ENCODE results near the gene ARL6IP1.
A peak's percentile ranks its signal among the peaks of the same experiment; 100 is the strongest.
"Not testable (repeated sequence)": the region's sequence is repeated elsewhere in the genome, so short reads cannot be mapped to it uniquely, and the experiment has no call there.

ARL6IP1 gene

DNA sequence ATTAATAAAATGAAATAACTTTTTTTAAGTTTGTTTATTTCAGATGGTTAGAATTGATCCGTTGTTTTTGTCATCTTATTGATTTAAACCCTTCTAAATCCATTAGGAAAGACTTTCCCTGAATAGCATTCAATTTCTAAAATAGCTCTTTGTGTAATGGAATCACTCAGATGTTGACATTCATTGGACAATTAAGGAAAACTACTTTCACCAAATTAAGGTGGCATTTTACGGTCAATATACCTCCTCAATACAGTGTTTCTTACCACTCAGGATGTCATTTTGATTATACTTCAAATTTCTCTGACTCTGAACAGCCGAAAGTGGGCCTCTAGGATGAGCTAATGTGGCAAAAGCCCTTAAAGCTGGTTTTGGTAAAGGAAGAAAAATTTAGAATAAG lies 1.8 kb downstream of the ARL6IP1 start:
- DNase-seq (ENCODE audit: low read depth): no peak

DNA sequence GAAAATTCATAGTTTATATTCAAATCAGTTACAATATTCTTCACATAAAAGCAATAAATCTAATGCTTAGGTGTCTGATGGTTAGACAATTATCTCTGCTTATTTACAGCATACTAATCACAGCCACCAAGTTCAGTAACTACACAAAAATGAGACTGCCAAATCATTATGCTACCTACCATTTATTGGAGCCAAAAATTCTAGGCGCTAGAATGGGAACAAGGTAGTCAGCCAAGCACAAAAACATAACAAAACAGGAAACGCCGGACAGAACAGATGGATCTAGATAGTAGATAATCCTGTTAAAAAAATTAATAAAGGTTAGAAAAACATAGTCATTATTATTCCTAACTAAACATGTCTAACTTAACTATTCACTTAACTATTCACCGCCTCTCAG lies 3.6 kb downstream of the ARL6IP1 start:
- no peak for DNase-seq (ENCODE audit: low read depth)

DNA sequence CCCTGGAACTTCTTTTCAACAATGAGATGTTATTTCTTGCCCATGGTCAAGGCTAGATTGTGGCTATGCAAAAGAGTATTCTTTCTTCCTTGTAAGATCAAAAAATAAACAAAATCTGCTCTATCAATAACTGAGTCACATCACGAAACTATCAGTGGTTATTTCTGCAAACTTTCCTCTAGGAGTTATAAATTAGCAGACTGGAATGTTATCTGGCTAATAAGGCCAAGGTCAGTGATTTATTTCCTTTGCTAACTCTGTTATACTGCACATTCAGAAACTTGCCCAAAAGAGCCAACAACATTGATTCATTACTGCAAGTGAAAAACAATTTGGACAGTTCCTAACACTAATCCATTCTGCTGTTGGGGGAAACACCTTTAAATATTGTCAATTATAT lies 5.0 kb downstream of the ARL6IP1 start:
- no peak for DNase-seq (ENCODE audit: low read depth)

DNA sequence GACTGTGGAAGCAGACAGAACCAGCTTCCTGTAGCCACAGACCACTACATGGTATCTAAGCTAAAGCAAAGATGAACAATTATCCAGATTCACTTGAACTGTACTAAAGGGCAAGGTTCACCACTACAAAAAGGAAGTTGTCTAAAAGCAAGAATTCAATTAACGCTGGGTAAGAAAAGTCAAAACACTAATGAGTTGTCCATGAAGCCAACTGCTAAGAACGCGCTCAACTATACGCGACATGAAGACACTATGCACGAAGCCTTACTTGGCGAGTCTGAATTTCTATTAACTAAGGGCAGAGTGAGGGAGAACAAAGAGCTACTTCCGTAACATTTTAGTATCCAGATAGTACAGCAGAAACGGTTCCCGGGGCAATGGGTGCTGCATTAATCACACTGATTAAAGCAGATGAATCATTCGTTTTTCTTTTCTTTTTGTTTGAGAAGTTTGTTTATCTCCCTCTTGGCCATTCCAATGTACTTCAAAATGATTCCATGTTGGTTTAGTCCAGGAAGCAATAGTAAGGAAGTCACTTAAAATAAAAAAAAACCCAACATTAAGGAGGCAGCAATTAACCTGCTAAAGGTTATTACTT lies 8.4 kb downstream of the ARL6IP1 start:
- no peak for DNase-seq (ENCODE audit: low read depth)

DNA sequence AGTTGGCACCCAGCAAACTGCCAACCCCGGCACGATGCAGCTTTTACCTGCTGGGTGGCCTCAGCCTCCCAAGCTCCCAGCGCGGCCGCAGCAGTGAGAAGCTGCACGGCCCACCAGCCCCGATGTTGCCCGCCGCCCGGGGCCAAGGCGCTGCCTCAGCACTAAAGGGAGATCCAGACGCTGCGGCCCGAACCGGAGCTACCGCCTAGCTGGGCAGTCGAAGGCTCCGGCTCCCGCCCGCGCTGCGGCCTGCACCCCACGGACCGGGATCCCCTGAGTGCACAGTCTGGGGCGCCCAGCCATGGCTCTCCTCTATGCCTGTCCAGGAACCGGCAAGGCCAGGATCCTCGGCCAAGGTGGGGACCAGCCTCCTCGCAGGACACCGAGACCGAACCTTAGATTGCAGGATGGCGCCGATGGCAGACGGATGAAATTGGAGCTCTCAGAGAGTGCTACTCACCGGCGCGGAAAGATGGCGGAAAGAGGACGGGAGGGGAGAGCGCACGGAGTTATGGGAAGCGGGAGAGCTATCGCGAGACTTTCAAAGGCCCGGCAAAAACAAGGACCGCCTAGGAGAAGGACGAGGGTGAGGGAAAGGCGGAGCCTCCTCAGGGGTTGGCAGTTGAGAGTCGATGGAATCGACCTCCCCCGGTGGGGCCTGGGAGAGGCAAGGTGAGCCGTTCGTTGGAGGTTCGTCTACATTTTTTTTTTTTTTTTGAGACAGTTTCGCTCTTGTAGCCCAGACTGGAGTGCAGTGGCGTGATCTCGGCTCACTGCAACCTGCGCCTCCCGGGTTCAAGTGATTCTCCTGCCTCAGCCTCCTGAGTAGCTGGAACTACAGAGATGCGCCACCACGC lies 11.3 kb downstream of the ARL6IP1 start, which contains the start of gene RPS15A:
Gene RPS15A, minus strand, starts transcription at position 485 of the 857 bp plus-strand sequence. CDS start 1,221 bp downstream, outside the sequence.
- DNase-seq (ENCODE audit: low read depth): peak; percentile 92

DNA sequence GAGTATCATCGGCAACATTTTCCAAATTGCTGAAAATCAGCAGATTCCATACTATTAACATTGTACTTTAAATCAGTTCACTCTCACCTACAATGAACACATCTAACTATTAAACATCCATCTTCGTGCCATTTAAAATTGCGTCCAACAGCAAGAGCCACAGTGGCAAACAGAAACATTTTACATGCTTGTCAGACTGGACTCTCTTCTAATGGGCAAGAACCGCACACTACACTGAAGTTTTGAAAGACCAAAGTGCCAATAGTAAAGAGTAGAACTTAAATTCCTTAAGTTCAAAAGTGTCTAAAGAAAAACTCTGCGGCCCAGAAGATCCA lies 11.9 kb downstream of the ARL6IP1 start:
- no peak for DNase-seq (ENCODE audit: low read depth)

DNA sequence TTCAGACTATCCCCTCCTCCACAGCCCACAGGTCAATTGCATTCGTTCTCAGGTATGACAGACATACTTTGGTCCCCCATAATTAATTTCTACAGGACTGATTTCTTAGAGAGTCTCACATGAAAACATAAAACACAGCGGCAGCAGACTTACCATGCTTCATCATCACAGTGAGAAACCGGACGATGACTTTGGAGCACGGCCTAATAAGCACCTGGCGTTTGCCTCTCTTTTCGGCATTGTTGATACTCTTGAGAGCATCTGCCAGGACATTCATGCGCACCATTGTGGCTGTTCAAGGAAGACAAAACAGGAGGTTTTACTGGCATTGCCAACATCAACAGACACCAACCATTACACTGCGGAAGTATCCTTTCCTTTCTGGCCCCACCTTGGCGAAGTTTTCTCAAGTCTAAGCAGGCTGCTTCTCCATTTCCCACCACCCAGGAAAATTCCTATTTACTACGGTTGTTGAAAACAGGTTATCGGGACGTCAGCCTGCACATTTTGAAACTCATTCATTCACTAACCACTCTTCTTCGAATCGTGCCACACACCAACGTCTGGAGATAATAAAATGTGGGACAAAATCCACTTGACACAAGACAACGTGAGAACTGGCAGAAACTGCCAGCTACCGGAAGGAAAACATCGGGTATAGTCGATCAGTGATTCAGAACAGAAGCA lies 12.4 kb downstream of the ARL6IP1 start:
- no peak for DNase-seq (ENCODE audit: low read depth)

DNA sequence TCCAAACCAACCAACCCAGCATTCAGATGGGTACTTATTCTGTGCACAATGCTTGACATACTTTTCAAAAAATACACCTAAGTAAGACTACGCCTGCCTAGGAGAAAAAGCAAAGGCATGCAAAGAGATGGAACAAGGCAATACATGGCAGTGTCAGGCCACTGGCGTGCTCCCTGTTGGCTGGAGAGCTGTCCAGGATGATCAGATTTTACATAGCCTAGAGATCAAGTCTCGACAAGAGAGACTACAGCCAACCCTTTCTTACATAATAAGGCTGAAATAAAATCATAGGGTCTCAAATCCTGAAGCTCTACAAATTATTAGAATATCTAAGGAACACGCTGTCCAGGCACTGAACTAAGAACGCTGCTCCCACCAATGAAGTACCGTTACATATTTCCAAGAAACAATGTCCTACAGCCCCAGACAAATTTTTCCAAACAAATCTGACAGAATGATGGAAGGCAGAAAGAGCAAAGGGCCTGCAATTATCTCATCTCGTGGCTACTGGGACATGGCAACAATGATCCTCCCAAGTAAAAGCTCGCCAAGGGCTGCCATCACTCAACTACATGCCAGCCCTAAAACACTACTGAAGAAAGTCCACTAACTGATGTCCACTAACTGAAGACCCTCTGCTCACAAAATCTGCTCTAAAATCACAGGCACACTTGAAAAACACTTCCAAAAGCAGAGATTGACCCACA lies 16.3 kb downstream of the ARL6IP1 start:
- DNase-seq (ENCODE audit: low read depth): no peak

DNA sequence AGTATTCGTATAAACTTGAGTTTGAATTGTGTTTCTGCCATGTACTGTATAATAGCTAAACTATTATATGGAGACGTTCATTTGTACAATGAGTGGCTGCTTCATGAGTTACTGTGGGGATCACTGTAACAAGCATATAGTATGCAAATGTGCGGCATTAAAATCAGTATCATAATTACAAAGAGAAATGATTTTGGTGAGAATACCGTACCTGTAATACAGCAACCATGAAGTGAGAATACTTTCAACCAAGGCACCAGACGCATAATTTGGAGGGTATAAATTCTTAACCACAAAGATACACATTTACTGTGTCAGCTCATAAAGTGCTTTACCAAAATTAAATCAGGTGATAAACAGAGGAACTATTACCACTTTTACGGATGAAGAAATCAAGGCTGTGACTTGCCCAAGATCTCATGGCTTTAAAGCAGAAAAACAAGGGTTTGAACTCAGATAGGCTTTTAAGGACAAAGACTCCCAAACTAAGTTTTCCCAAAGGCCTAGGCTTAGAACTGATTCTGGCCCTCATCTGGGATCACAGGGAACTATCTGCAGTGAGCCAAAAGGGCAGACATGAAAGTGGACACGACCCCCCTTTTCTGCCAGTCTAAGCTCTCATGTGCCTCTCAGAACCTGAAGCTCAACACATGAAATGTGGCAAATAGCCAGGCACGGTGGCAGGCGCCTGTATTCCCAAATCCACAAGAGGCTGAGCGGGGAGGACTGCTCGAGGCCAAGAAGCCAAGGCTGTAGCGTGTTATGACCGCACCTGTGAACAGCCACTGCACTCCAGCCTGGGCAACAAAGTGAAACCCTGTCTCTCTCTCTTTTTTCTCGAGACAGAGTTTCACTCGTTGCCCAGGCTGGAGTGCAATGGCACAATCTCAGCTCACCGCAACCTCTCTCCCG lies 17.7 kb downstream of the ARL6IP1 start:
- no peak for DNase-seq (ENCODE audit: low read depth)

DNA sequence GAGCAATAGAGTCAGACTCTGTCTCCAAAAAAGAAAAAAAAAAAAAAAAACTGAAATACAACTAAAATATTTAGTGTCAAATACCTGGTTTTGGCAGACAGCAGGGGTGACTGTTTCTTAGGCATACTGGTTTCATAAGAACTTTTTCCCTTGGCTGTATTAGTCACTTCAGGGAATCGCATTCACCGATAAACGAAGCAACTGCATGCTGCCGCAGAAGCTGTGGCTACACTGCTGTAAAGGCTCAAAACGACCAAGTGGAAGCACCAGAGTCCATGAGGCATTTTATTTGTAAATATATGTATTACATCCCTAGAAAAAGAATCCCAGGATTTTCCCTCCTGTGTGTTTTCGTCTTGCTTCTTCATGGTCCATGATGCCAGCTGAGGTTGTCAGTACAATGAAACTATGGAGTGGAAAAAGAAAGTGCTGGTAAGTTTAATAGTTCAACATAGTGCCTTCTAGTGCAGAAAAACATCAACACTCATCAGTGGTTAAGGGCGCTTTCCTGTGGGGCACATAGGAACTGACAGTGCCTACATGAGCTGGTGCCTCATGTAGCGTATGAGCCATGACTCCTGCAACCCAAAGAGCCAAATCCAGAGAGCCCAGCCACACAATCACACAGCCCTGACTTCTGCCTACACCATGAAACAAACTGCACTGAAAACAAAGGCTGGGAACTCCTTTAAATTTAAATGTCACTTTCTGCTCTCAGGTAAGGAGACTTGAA lies 18.5 kb downstream of the ARL6IP1 start:
- DNase-seq (ENCODE audit: low read depth): no peak

DNA sequence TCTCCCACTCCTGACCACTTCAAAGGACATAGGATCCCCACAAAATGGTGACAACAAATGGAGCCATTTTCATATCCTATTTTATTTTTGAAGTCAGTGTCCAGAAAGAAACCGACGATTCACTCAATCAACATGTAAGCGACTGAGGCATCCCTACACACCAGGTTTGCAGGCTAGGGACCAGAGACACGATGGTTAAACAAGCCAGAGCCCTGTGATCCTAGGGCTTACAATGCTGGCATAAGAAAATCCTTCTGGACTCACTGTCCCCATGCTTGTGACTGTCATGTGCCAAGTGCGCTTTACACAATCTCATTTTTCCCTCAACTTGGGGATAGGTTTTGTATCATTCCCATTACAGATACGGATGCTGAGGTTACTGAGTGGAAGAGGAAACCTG lies 20.1 kb downstream of the ARL6IP1 start:
- DNase-seq (ENCODE audit: low read depth): not testable (repeated sequence)

DNA sequence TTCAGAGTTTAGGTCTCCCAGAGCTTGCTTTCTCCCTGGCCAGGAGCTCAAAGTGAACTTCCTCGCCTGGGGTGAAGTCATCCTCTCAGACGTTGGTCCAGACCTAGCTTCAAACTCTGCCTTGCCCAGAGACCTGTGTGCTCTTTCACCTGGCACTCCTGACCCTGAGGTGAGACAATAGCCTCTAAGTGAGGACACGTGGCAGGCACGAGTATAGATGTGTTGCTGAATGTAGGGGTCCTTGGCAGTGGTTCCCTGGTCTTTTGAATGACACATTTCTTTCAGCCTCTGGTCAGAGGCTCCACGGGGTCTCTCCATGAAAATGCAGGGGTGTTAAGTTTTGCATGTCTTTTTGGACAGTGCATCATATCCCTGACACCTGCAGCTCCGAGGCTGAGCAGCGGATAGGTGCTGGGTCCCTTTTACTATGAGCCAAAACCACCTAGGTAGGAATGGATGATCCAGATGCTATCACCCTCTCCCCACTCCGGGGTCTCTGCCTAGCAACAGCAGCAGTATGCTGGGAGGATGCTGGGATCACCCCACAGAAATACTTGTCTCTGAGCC lies 20.8 kb downstream of the ARL6IP1 start:
- not testable (repeated sequence) for DNase-seq (ENCODE audit: low read depth)

DNA sequence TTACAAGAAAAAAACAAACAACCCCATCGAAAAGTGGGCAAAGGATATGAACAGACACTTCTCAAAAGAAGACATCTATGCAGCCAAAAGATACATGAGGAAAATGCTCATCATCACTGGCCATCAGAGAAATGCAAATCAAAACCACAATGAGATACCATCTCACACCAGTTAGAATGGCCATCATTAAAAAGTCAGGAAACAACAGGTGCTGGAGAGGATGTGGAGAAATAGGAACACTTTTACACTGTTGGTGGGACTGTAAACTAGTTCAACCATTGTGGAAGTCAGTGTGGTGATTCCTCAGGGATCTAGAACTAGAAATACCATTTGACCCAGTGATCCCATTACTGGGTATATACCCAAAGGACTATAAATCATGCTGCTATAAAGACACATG lies 23.7 kb downstream of the ARL6IP1 start:
- DNase-seq (ENCODE audit: low read depth): not testable (repeated sequence)

DNA sequence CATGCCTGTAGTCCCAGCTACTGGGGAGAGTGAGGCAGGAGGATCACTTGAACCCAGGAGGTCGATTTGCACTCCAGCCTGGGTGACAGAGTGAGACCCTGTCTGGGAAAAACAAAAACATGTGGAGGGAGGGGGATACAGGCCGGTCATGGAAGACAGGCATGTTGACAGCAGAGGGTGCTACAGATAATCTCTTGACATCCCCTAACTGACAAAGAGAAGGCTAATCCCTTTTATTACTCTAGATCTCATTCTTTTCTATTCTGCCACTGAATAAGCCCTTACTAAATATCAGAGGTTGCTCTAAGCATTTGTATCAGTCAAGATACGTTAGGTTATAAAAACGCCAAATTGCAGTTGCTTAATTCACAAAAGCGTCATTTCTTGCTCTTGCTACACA lies 25.0 kb downstream of the ARL6IP1 start:
- not testable (repeated sequence) for DNase-seq (ENCODE audit: low read depth)

DNA sequence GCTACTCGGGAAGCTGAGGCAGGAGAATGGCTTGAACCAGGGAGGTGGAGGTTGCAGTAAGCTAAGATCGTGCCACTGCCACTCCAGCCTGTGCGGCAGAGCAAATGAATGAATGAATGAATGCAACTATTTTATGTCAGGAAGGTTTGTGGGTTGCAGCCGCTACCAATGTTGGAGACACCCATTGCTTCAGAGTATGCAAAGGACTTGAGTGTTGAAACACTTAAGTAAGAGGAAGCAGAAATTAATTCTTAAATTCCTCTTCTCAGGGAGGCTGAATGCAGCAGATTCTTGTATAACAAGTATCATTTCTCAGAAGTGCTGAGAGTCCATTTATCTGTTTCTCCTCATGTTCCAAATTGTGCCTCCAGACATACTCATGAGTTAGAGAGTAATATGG lies 26.7 kb downstream of the ARL6IP1 start:
- DNase-seq (ENCODE audit: low read depth): not testable (repeated sequence)

DNA sequence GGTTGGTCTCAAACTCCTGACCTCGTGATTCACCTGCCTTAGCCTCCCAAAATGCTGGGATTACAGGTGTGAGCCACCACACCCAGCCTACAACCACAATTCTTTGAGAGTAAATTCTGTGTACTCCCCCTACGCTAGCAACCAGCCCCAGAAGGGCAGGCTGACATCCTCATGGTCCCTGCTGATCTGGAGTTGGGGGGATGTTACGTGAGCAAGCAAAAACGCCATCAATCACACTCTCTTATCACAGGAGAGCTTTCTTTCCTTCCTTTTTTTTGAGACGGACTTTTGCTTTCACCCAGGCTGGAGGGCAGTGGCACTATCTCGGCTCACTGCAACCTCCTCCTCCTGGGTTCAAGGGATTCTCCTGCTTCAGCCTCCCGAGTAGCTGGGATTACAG lies 29.2 kb downstream of the ARL6IP1 start:
- not testable (repeated sequence) for DNase-seq (ENCODE audit: low read depth)

DNA sequence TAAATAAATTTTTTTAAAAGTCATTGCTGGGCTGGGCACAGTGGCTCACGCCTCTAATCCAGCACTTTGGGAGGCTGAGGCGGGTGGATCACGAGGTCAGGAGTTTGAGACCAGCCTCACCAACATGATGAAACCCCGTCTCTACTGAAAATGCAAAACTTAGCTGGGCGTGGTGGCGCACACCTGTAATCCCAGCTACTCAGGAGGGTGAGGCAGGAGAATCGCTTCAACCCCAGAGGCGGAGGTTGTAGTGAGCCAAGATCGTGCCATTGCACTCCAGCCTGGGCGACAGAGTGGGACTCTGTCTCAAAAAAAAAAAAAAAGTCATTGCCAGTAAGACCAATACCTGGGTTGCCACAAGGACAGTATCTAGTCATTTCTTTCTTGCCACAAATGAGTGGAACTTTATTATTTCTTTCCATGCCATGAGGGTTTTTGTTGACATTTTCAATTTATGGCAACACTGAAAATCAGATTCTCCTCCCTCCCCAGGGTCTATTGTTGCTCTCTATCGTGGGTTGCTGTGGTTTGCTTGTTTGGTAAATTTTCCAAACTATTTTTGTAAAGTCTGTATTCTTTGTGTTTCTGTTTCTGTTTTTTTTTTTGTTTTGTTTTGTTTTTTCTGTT lies 30.9 kb downstream of the ARL6IP1 start:
- DNase-seq (ENCODE audit: low read depth): not testable (repeated sequence)

DNA sequence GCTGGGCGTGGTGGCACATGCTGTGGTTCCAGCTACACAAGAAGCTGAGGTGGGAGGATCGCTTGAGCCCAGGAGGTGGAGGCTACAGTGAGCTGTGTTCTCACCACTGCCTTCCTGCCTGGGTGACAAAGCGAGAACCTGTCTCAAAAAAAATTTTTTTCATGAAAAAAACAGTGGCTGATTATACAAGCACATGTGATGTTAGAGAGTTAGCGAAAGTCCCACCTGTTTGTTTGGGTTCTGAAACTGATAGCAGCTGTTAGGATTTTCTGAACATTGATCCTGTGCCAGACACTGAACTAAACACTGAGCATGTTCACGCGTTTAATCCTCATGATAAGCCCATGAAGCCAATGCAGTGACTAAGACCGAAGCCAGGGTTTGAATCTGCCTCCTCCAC lies 34.1 kb downstream of the ARL6IP1 start:
- DNase-seq (ENCODE audit: low read depth): not testable (repeated sequence)

DNA sequence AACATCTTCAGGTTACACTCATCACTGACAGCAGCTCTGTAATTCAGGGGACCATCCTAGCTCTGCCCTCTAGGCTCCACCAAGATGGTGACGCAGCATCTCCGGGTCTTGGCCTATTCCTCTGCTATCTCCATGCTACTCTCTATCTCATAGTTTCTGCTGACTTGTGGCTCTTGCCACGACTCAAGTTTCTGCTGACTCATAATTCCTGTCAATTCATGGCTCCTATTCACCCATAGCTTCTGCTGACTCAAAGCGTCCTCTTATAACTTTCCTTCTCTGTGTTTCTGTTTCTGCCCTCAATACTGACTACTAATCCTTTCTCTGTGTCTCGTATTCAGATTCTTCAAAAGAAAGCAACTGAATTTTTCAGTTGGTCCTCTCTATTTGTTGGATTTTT lies 38.6 kb downstream of the ARL6IP1 start:
- not testable (repeated sequence) for DNase-seq (ENCODE audit: low read depth)
